ENCODE results near the gene ORAI3. TPM values are rescaled to one million over a fixed set of nuclear protein-coding genes. Genes with fewer than 3 reads are reported as not detected.
"Not testable (repeated sequence)": the region's sequence is repeated elsewhere in the genome, so short reads cannot be mapped to it uniquely, and the experiment has no call there.

ORAI3 gene
- polyA plus RNA-seq, 1 donor, result 9.8 TPM

DNA sequence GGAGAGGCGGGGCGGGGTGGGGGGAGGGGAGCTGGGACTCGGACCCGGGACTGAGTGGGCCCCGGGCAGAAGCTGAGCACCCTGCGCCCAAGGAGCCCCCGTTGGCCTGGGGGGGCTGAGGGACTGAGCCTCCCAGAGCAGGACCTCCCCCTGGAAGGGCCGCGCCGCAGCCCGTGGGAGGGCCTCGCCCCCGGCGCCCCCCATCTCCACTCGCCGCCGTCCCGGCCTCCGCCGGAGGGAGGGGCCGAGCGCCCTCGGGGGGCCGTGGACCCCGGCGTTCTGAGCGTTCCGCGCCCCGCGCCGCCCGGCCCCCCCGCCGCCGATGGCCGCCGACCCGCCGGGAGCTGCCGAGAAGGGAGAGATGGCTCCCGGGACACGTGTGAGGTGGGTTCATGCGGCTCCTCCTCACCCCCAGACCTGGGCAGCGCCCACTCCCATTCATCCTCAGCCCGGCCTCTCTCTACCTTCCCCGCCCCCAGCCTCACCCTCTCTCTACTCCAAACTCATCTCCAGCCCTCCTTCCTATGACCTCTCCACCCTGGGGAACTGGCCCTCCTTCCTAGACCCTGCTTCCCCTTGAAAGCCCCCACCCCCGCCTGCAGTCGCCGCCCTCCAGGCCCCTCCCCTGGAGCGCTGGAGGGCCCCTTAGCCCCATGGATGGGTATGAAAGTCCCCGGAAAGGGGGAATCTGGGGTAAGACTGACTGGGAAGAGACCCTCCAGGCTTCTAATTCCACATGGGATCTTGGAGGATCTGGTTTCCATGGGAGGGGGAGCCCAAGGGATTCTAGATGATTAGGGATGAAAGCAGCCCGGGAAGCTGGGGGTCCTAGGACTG, 24.6 kb upstream of the ORAI3 start:
- no peak for DNase-seq

DNA sequence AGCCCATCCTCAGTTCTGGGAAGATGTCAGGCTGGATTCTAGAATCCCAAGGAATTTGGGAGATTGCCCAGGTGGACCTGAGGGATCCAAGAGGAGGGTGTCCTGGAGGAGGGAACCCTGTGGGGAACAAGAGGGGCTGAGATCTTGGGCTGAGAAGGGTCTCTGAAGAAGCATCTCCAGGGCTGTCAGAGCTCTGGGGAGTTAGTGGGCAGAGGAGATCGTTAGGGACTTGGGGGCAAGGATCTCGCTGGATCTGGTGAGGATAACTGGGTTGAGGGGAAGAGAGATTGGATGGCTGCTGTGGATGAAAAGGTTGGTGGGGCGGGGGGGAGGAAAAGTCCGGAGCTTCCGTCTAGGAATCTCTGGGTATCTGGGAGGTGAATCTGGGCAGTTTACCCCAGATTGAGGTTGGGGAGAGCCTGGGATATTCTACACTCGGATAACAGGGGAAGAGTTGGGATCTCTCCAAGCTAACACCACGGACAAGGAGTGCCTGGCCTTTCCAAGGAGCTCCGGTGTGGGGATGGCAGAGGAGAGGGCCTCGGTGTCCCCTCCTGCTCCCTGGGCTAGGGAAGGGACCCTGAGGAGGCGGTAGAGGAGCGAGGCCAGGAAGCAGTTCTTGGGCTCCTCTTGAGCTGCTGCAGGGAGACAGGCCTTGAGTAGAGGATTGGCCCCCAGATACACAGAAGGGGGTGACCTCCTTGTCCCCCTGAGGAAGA, 23.8 kb upstream of the ORAI3 start:
- no peak for DNase-seq

- no peak for DNase-seq
Measured at GRCh38 chr16:30925632-30925987, 23.3 kb upstream of the ORAI3 start.

DNA sequence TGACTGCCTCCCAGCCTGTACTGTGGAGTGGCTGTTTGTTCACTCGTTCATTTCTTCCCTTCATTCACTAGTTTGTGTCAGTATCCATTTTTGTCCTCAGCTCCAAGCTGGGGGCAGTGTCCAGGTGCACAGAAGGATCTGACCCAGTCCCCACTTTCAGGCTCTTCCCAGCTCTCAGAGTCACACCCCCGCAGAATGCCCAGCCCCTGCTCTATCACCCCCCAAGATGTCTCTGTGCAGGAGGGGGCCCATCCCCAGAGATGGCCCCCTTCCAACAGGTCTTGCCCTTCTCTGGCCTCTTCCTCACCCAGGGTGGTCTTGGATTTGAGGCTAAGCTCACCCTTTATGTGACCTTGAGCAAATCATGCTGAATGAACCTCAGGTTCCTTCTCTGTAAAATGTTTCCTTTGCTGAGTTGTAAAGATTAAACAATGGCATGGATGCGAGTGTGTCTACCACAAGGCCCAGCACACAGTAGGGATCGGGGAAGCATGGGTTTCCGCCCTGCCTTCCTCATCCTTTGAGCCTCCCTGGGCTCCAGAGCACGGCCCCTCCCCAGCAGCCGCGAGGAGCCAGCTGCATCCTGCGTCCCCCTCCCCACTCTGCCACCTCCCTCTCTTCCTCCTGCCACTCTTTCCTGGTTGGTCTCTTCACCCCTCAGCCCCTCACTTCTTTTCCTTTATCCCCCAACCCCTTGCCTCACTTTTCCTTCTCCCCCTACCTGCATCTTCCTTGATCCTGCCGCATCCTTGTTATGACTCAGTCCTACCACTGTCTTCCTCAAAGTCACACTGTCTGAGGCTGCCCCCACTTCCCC, 22.7 kb upstream of the ORAI3 start:
- no peak for DNase-seq

- no peak for DNase-seq
Measured at GRCh38 chr16:30926937-30927788, 21.7 kb upstream of the ORAI3 start.

GRCh38 chr16:30927789-30928378, 21.0 kb upstream of the ORAI3 start:
- DNase-seq, result peak; percentile 77

DNA sequence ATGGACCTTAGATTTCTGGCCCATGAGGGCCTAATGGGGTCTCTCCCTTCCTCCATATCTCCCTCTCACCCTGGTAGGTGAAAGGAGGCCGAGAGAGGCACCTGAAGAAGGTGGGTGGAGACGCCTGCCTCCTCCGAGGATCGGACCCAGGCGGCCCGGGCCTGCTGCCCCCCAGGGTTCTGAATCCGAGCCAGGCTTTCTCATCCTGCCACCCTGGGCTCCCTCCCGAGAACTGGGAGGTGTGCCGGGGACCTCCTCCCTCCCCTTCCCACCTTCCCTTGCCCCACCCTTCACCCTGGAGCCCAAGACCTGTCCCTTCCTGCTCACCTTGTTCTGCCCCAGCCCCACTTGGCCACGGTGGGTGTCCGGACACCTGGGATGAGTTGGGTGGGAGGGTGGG, 20.5 kb upstream of the ORAI3 start:
- DNase-seq, result no peak

DNA sequence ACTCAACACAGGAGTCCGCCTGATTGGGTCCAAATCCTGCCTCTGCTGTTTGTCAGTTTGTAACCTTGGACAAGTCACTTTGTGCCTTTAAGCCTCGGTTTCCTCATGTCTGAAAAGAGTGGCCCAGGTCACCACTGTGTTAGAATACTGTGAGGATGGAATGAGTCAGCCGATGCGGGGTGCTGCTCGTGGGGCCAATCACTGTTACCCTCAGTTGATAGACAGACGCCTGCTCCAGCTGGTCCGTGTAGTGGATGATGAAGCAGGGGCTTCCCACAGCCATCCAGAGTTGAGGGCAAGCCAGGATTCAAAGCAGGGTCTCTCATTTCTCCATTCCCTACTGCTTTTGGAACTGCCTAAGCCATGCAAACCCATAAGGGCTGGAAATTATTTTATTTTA, 19.7 kb upstream of the ORAI3 start:
- no peak for DNase-seq

DNA sequence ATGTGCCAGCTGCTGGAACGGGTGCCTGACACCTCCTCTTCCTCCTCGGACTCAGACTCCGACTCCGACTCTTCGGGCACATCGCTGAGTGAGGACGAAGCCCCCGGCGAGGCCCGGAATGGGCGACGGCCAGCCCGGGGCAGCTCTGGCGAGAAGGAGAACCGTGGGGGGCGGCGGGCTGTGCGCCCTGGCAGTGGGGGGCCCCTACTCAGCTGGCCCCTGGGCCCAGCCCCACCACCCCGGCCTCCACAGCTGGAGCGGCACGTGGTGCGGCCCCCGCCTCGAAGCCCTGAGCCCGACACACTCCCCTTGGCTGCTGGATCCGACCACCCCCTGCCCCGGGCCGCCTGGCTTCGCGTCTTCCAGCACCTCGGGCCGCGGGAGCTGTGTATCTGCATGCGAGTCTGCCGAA, 18.7 kb upstream of the ORAI3 start:
- DNase-seq, result no peak

DNA sequence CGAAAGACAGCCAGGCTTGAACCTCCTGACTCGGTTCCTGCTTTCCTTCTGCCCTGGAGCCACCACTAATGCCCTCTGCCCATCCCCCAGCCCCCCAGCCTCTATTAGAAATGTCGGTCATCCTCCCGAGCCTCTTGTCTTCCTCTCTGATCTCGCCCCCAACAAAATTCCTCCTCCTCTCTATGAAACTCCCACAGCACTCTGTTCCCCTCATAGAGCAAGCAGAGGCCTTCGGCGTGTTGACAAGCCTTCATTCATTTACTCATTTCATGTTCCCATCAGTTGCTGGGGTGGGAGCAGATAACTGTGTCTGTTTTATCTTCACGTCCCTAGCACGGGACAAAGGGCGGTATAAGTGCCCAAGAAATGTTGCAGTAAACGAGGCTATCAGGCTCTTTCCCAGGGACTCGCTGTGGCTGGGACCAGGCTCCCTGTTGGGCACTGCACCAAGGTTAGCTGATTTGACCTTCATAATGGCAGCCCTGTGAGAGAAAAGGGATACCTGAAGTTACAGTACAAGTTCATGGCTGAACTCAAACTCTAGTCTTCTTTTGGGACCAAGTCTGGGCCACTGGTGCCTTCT, 17.7 kb upstream of the ORAI3 start:
- no peak for DNase-seq

DNA sequence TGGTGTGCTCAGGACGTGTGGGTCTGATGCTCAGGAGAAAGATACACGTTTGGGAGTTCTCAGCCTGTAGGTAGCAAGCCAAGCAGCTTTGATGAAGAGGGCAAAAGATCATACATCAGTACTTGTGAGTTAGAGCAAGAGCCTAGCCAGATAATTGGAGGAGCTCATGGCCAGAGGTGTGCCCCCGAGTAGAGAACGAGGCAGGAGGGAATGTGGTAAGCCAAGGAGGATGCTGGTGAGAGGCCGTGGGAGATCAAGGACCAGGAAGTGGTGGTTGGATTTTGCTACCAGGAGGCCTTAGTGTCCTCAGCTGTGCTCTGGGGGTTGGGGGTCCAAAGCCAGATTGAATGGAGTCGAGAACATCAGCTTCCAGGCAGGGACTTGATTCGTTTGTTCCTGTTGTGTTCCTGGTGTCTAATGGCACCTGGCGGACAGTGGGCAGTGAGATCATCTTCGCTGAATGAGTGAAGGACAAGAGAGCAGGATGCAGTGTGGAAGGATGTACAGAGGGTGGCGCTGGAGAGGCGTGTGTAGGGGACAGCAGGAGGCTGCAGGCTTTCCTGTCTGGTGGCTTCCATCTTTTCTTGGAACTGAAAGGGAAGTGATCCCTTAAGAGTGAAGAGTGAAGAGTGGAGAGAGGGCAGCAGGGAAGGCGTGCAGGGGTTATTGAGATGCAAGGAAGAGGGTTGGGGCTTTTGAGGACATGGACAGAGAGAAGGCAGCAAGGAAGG, 13.9 kb upstream of the ORAI3 start:
- DNase-seq, result no peak

GRCh38 chr16:30937692-30938091, 11.2 kb upstream of the ORAI3 start:
- DNase-seq, result no peak

GRCh38 chr16:30939571-30939970, 9.3 kb upstream of the ORAI3 start:
- not testable (repeated sequence) for DNase-seq

DNA sequence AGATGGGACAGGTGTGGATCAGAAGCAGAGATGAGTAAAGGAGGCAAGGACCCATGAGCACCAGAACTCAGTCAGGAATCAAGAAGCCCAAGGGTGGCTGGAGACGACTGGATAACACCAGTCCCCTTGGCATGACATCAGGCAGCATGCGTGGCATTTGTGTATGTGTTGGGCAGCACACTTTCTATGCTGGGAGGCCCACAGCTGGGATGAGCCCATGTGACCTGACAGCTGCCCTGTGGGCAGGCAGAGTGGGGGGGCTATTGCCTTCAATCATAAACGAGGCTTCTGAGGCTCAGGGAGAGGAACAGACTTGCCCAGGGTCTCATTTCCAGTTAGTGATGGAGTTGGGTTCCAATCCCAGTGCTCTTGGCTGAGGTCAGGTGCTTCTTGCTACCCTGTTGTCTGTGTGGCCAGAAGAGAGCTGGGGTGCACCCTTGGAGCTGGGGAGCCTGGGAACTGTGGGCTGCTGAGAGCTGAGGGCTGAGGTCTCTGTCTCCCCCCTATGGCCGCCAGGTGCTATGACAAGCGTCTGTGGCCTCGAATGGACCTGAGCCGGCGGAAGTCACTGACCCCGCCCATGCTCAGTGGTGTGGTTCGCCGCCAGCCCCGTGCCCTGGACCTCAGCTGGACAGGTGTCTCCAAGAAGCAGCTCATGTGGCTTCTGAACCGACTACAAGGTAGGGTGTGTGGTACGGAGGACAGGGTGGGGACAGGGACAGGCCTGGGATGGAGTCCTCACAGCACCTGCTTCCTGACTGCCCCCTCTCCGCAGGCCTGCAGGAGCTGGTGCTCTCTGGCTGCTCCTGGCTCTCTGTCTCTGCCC, 7.1 kb upstream of the ORAI3 start:
- DNase-seq, result no peak

DNA sequence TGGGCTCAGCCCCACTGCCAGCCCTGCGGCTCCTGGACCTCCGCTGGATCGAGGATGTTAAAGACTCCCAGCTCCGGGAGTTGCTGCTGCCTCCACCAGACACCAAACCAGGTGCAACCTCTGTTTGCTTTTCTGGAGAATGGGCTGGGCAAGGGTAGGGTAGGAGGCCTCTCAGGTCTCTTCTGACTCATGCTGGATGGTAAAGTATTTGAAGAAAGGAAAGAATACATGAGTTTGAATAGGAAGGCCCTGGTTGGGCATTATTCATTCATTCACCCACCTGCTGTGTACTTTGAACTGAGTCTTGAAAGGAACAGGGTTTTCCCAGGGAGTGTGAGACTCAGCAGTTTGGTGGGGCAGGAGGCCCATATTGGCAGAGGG, 6.5 kb upstream of the ORAI3 start:
- no peak for DNase-seq

GRCh38 chr16:30944352-30944751, 4.5 kb upstream of the ORAI3 start:
- no peak for DNase-seq

DNA sequence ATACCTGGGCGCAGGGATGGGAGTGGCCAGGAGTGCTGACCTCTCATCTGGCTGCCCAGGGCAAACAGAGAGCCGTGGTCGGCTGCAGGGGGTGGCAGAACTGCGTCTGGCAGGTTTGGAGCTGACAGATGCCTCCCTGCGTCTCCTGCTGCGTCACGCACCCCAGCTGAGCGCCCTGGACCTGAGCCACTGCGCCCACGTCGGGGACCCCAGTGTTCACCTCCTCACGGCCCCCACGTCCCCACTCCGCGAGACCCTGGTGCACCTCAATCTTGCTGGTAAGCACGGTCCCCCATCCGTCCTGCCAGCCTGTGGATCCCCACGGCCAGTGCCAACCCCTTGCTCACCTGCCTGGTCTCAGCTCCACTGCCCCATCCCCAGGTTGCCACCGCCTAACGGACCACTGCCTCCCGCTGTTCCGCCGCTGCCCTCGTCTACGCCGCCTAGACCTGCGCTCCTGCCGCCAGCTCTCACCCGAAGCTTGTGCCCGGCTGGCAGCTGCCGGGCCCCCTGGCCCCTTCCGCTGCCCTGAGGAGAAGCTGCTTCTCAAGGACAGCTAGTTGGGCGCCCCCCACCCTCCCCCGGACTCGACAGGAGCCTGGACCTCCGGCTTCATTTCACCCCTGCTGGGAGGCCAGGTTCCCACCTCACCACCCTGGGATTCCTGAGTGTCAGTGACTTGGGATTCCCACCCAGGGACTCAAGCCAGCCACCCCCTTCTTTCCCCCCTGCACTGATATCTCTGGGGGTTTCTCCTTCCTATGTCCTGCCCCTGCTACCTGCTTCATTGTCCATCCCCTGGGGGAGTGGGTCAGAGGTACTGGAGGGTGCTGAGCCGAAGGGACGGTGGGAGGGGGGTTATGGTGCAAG, 2.0 kb upstream of the ORAI3 start:
- DNase-seq, result no peak

DNA sequence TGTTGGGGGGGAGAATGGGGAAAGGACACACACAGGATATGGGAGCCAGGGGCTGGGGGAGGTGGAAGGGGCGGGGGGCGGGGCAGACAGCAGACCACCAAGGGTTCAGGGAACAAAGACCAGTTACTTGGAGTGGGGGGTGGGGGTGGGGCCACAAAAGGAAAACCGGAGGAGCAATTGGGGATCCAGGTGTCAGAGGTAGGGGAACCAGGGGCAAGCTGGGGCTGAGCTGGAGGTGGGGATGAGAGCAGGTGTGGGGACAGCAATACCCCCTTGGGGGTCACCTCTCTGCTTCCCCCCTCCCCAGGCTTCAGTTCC, 1.4 kb upstream of the ORAI3 start:
- no peak for DNase-seq

Measured in hindlimb muscle (tissue), 1 donor.